ENCODE measurements around the gene ZYG11A. TPM values are rescaled to one million over a fixed set of nuclear protein-coding genes. Genes with fewer than 3 reads are reported as not detected.

ZYG11A gene
- total and polyA plus RNA-seq, 8 donors = 0.06 to 0.23 (median 0.18) TPM; not detected in 5

- H3K36me3 ChIP-seq = no peaks in the 10 kb centered on the region
- TF ChIP-seq POLR2A (IDR thresholded peaks at IDR 0.05) = no peak
- TF ChIP-seq CTCF (IDR thresholded peaks at IDR 0.05) = no peak
- no peak for TF ChIP-seq POLR2AphosphoS5 (IDR thresholded peaks at IDR 0.05)
- TF ChIP-seq EP300 (IDR thresholded peaks at IDR 0.05) = no peak
- DNase-seq = no peak
- intact Hi-C loops (cut with DNase I; ENCODE audit: low total_unique reads) = no loop called here
- peaks cover 0 to 7% (median 2%) of the 10 kb centered on the region in 4 donors for H3K4me1 ChIP-seq
- peaks cover 0 to 52% (median 9%) of the 10 kb centered on the region in 3 donors for H3K27me3 ChIP-seq
- no peaks in the 10 kb centered on the region for H3K9me3 ChIP-seq
- H3K27ac ChIP-seq = no peak overlapping the region
- no peak overlapping the region for H3K4me3 ChIP-seq
- 84 to 88% (median 84%) methylated on average over 5 of the region's 5 CpGs for WGBS, 5 donors
These were observed 5.9 kb downstream of the ZYG11A start for GRCh38 chr1:52848423-52848822.

- H3K4me1 ChIP-seq = no peaks in the 10 kb centered on the region
- intact Hi-C loops (cut with DNase I; ENCODE audit: low total_unique reads) = no loop called here
- peaks cover 0 to 27% (median 0%) of the 10 kb centered on the region in 3 donors for H3K27me3 ChIP-seq
- no peak for TF ChIP-seq POLR2AphosphoS5 (IDR thresholded peaks at IDR 0.05)
- no peak for TF ChIP-seq EP300 (IDR thresholded peaks at IDR 0.05)
- TF ChIP-seq POLR2A (IDR thresholded peaks at IDR 0.05) = no peak
- no peak for TF ChIP-seq CTCF (IDR thresholded peaks at IDR 0.05)
- H3K36me3 ChIP-seq = no peaks in the 10 kb centered on the region
- no peak for DNase-seq
- H3K9me3 ChIP-seq = no peaks in the 10 kb centered on the region
- WGBS, 5 donors = 92 to 96% (median 94%) methylated on average over 4 of the region's 4 CpGs
- no peak overlapping the region for H3K27ac ChIP-seq
- H3K4me3 ChIP-seq = no peak overlapping the region
These were observed 8.4 kb downstream of the ZYG11A start for GRCh38 chr1:52850951-52851350.

GRCh38 chr1:52852854-52853253 lies 10.3 kb downstream of the ZYG11A start:
- peaks cover 0 to 12% (median 0%) of the 10 kb centered on the region in 3 donors for H3K27me3 ChIP-seq
- WGBS, 5 donors = 56 to 79% (median 61%) methylated on average over 2 of the region's 2 CpGs
- no peaks in the 10 kb centered on the region for H3K9me3 ChIP-seq
- TF ChIP-seq POLR2A (IDR thresholded peaks at IDR 0.05) (no peak), CTCF (IDR thresholded peaks at IDR 0.05) (no peak), EP300 (IDR thresholded peaks at IDR 0.05) (no peak), POLR2AphosphoS5 (IDR thresholded peaks at IDR 0.05) (no peak)
- intact Hi-C loops (cut with DNase I; ENCODE audit: low total_unique reads) = no loop called here
- H3K4me1 ChIP-seq = no peaks in the 10 kb centered on the region
- no peak overlapping the region for H3K27ac ChIP-seq
- no peak for DNase-seq
- H3K4me3 ChIP-seq = no peak overlapping the region
- no peaks in the 10 kb centered on the region for H3K36me3 ChIP-seq

- intact Hi-C loops (cut with DNase I; ENCODE audit: low total_unique reads) = no loop called here
- 94 to 98% (median 96%) methylated on average over 4 of the region's 4 CpGs for WGBS, 5 donors
- no peak for DNase-seq
- H3K36me3 ChIP-seq = no peaks in the 10 kb centered on the region
- no peak overlapping the region for H3K27ac ChIP-seq
- peaks cover 0 to 8% (median 0%) of the 10 kb centered on the region in 3 donors for H3K27me3 ChIP-seq
- H3K9me3 ChIP-seq = no peaks in the 10 kb centered on the region
- TF ChIP-seq POLR2AphosphoS5 (IDR thresholded peaks at IDR 0.05) = no peak
- TF ChIP-seq CTCF (IDR thresholded peaks at IDR 0.05) = no peak
- no peak for TF ChIP-seq EP300 (IDR thresholded peaks at IDR 0.05)
- TF ChIP-seq POLR2A (IDR thresholded peaks at IDR 0.05) = no peak
- no peaks in the 10 kb centered on the region for H3K4me1 ChIP-seq
- H3K4me3 ChIP-seq = no peak overlapping the region
These were observed 13.0 kb downstream of the ZYG11A start for GRCh38 chr1:52855584-52855983.
